WTC11 (cell line): Measurements from ENCODE around the gene B4GALT2.

Experiments used
- CTCF ChIP-seq: fragments of 200-600 bp; IDR thresholded peaks from 2 replicates; pipeline ENCODE4 v1.8.0; 2022; ENCODE audit warnings: antibody characterized with exemption
- ETV6 ChIP-seq: sonication (generic); formaldehyde crosslinking; IDR thresholded peaks from 2 replicates; pipeline ENCODE4 v1.8.1; 2022; ENCODE audit warnings: mild to moderate bottlenecking, missing genetic modification reagents
- GABPB1 ChIP-seq: sonication (generic); formaldehyde crosslinking; IDR thresholded peaks from 2 replicates; pipeline ENCODE4 v1.8.1; 2023; ENCODE audit warnings: mild to moderate bottlenecking, missing genetic modification reagents
- MAX ChIP-seq: sonication (generic); formaldehyde crosslinking; IDR thresholded peaks from 2 replicates; pipeline ENCODE4 v1.8.0; 2022; ENCODE audit warnings: mild to moderate bottlenecking, missing genetic modification reagents
- NR3C1 ChIP-seq: sonication (generic); formaldehyde crosslinking; conservative IDR thresholded peaks from 2 replicates; pipeline ENCODE4 v1.8.1; 2023; ENCODE audit warnings: low read depth, mild to moderate bottlenecking, missing genetic modification reagents
- ZNF138 ChIP-seq: sonication (generic); formaldehyde crosslinking; conservative IDR thresholded peaks from 2 replicates; pipeline ENCODE4 v1.8.1; 2022; ENCODE audit warnings: mild to moderate bottlenecking, moderate library complexity, missing genetic modification reagents
- TF ChIP-seq, protein P1 (sequence below): sonication (generic); formaldehyde crosslinking; IDR thresholded peaks from 2 replicates; pipeline ENCODE4 v1.8.0; 2023; ENCODE audit warnings: missing genetic modification reagents, mild to moderate bottlenecking, borderline replicate concordance
- TF ChIP-seq, protein P2 (sequence below): fragments of 250-450 bp; sonication (Bioruptor Pico); IDR thresholded peaks from 2 replicates; pipeline ENCODE4 v1.8.0; 2021; ENCODE audit warnings: mild to moderate bottlenecking

DNA sequence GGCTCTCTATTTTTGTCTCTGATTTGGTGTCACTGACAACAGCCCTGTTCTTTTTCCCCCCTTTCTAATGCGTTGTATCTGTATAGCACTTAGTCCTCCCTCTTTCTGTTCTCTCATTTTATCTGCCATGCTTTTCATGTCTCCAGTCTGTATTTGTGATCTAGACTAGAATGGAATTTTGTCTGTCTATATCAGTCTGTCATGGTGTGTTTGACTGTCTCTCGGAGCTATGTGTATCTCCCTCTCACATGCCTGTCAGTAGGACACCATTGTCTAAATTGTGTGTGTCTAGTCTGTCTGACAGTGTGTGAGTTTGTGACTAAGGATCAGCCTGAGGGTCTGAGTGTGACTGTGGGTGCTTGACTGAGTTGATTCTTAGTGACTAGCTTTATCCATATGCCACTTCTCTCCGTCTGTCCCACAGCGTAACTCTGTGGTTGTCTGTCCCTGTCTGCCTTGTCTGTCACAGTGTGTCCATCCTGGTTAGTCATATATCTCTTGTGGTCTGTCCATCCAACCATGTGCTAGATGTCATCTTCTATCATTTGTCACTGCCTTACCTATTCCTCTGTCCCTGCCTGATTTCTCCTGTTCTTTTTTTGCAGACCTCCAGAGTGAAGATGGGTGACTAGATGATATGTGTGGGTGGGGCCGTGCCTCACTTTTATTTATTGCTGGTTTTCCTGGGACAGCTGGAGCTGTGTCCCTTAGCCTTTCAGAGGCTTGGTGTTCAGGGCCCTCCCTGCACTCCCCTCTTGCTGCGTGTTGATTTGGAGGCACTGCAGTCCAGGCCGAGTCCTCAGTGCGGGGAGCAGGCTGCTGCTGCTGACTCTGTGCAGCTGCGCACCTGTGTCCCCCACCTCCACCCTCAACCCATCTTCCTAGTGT lies 1.4 kb upstream of the B4GALT2 start:
- TF ChIP-seq CTCF (no peak), MAX (CRISPR knock-in tag) (no peak), ZNF138 (CRISPR knock-in tag) (no peak), GABPB1 (CRISPR knock-in tag) (no peak), ETV6 (no peak), NR3C1 (no peak)
- TF ChIP-seq, protein P1, sequence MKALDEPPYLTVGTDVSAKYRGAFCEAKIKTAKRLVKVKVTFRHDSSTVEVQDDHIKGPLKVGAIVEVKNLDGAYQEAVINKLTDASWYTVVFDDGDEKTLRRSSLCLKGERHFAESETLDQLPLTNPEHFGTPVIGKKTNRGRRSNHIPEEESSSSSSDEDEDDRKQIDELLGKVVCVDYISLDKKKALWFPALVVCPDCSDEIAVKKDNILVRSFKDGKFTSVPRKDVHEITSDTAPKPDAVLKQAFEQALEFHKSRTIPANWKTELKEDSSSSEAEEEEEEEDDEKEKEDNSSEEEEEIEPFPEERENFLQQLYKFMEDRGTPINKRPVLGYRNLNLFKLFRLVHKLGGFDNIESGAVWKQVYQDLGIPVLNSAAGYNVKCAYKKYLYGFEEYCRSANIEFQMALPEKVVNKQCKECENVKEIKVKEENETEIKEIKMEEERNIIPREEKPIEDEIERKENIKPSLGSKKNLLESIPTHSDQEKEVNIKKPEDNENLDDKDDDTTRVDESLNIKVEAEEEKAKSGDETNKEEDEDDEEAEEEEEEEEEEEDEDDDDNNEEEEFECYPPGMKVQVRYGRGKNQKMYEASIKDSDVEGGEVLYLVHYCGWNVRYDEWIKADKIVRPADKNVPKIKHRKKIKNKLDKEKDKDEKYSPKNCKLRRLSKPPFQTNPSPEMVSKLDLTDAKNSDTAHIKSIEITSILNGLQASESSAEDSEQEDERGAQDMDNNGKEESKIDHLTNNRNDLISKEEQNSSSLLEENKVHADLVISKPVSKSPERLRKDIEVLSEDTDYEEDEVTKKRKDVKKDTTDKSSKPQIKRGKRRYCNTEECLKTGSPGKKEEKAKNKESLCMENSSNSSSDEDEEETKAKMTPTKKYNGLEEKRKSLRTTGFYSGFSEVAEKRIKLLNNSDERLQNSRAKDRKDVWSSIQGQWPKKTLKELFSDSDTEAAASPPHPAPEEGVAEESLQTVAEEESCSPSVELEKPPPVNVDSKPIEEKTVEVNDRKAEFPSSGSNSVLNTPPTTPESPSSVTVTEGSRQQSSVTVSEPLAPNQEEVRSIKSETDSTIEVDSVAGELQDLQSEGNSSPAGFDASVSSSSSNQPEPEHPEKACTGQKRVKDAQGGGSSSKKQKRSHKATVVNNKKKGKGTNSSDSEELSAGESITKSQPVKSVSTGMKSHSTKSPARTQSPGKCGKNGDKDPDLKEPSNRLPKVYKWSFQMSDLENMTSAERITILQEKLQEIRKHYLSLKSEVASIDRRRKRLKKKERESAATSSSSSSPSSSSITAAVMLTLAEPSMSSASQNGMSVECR (CRISPR knock-in tag): no peak
- TF ChIP-seq, protein P2, sequence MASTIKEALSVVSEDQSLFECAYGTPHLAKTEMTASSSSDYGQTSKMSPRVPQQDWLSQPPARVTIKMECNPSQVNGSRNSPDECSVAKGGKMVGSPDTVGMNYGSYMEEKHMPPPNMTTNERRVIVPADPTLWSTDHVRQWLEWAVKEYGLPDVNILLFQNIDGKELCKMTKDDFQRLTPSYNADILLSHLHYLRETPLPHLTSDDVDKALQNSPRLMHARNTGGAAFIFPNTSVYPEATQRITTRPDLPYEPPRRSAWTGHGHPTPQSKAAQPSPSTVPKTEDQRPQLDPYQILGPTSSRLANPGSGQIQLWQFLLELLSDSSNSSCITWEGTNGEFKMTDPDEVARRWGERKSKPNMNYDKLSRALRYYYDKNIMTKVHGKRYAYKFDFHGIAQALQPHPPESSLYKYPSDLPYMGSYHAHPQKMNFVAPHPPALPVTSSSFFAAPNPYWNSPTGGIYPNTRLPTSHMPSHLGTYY (CRISPR knock-in tag): no peak
